Endothelial cell of umbilical vein (primary cell): ENCODE data around the gene SLIRP.

Experiments
- EZH2 ChIP-seq: IDR thresholded peaks from 2 replicates; pipeline ENCODE4 v1.6.1; 2012; ENCODE audit warnings: borderline replicate concordance, low read depth, mild to moderate bottlenecking, moderate library complexity, low read length, inconsistent platforms; ENCODE audit not compliant: severe bottlenecking
- GATA2 ChIP-seq: IDR thresholded peaks from 2 replicates; pipeline ENCODE4 v1.7.0; 2011; ENCODE audit warnings: low read depth, mild to moderate bottlenecking, moderate library complexity, mixed read lengths, low read length; ENCODE audit not compliant: insufficient read length, insufficient read depth
- JUN ChIP-seq: IDR thresholded peaks from 2 replicates; pipeline ENCODE4 v1.6.1; 2011; ENCODE audit warnings: borderline replicate concordance, low read depth; ENCODE audit not compliant: insufficient read length, insufficient read depth
- MYC ChIP-seq: IDR thresholded peaks from one replicate; pipeline ENCODE4 v1.6.1; 2011; ENCODE audit warnings: mild to moderate bottlenecking, low read depth, low read length
- POLR2A ChIP-seq: IDR thresholded peaks from 2 replicates; pipeline ENCODE4 v1.6.1; 2012; ENCODE audit warnings: low read depth, mild to moderate bottlenecking, control low read depth, low read length
- POLR2AphosphoS5 ChIP-seq: IDR thresholded peaks from 2 replicates; pipeline ENCODE4 v1.6.1; 2012; ENCODE audit warnings: low read depth, mild to moderate bottlenecking, control low read depth, low read length, moderate library complexity; ENCODE audit not compliant: insufficient read depth
- TF ChIP-seq, protein P1 (sequence below), 2 donors: IDR thresholded peaks; 1 replicate in 1 of 2; 2 replicates in 1 of 2; pipeline ENCODE4 v1.5.1; 2011; ENCODE audit warnings: low read length in 2 of 2, mild to moderate bottlenecking in 2 of 2, moderate library complexity in 2 of 2, control low read depth in 1 of 2, inconsistent platforms in 1 of 2, low read depth in 1 of 2; ENCODE audit not compliant: insufficient read depth in 1 of 2; ENCODE audit errors: extremely low read depth in 1 of 2
- TF ChIP-seq, protein P2 (sequence below): IDR thresholded peaks from 2 replicates; pipeline ENCODE4 v1.6.1; 2011; ENCODE audit not compliant: insufficient read depth, insufficient read length

DNA sequence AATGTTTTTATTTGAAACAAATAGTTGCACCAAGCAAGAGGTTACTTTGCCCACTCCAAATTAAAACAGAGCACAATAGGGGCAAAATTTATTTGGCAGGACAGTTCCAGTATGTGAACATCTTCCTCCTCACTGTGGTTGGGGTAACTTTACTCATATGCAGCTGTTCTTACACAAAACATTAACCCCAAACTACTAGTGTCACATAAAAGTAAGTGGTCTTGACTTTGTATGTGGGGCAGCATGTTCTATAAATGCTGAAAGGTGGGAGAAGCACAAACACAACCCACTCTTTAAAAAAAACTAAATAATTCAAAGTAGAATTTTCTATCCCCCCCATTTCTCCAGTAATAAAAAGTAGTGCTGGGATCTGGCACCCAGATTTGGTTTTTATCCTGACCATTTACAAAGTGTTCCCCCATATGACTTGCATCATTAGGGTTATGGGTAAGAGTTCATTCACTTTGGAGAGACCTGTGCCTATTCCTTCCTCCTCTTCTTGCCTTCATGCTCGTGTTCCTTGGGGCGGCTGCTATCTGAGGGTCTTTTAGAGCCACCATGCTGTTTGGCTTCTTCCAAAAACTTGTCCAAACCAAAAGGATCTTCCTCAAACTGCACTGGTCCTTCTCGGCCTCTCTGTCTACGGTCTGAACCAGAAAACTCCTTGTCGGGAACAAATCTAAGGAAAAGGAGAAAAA is 9.9 kb downstream of the SLIRP start:
- TF ChIP-seq, protein P1, sequence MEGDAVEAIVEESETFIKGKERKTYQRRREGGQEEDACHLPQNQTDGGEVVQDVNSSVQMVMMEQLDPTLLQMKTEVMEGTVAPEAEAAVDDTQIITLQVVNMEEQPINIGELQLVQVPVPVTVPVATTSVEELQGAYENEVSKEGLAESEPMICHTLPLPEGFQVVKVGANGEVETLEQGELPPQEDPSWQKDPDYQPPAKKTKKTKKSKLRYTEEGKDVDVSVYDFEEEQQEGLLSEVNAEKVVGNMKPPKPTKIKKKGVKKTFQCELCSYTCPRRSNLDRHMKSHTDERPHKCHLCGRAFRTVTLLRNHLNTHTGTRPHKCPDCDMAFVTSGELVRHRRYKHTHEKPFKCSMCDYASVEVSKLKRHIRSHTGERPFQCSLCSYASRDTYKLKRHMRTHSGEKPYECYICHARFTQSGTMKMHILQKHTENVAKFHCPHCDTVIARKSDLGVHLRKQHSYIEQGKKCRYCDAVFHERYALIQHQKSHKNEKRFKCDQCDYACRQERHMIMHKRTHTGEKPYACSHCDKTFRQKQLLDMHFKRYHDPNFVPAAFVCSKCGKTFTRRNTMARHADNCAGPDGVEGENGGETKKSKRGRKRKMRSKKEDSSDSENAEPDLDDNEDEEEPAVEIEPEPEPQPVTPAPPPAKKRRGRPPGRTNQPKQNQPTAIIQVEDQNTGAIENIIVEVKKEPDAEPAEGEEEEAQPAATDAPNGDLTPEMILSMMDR (IDR thresholded peaks at IDR 0.05; ENCODE audit: extremely low read depth in 1 of 2, insufficient read depth in 1 of 2, low read depth in 1 of 2, low read length in 2 of 2), result no peak
- no peak for TF ChIP-seq POLR2A
- TF ChIP-seq, protein P2, sequence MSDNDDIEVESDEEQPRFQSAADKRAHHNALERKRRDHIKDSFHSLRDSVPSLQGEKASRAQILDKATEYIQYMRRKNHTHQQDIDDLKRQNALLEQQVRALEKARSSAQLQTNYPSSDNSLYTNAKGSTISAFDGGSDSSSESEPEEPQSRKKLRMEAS, result no peak
- no peak for TF ChIP-seq EZH2
- TF ChIP-seq POLR2AphosphoS5, result no peak
- TF ChIP-seq GATA2, result no peak
- no peak for TF ChIP-seq JUN
- no peak for TF ChIP-seq MYC
